Gastroesophageal sphincter (tissue), 4 donors: Measurements from ENCODE around the gene DNAJC22. TPM values are rescaled to one million over a fixed set of nuclear protein-coding genes. Genes with fewer than 3 reads are reported as not detected.

Experiments used
- ATAC-seq: fragments of 150-250 bp; one replicate; pipeline ENCODE4 v1.9.1; 2016; ENCODE audit warnings: mild to moderate bottlenecking, moderate library complexity
- H3K27ac ChIP-seq, 4 donors: fragments of 200-600 bp; sonication (generic) in 3 of 4; 1 replicate in 3 of 4; 2 replicates in 1 of 4; pipeline ENCODE4 v1.5.1; 2016 to 2019
- H3K27me3 ChIP-seq: fragments of 200-600 bp; sonication (generic); one replicate; pipeline ENCODE4 v1.5.1; 2019
- H3K36me3 ChIP-seq, 2 donors: fragments of 200-600 bp; sonication (generic); one replicate each; pipeline ENCODE4 v1.5.1; 2019; ENCODE audit warnings: control low read depth in 1 of 2
- H3K4me1 ChIP-seq, 3 donors: fragments of 200-600 bp; sonication (generic); 1 replicate in 2 of 3; 2 replicates in 1 of 3; pipeline ENCODE4 v1.5.1; 2016 to 2019; ENCODE audit warnings: control low read depth in 2 of 3
- H3K4me3 ChIP-seq, 2 donors: fragments of 200-600 bp; sonication (generic); one replicate each; pipeline ENCODE4 v1.5.1; 2019; ENCODE audit warnings: mild to moderate bottlenecking in 1 of 2, moderate library complexity in 1 of 2
- H3K9me3 ChIP-seq, 3 donors: fragments of 200-600 bp; sonication (generic); one replicate each; pipeline ENCODE4 v1.5.1; 2017 to 2019; ENCODE audit warnings: control low read depth in 2 of 3
- EP300 ChIP-seq: sonication (generic); formaldehyde crosslinking; IDR thresholded peaks from one replicate; pipeline ENCODE4 v1.6.1; 2017; ENCODE audit warnings: antibody characterized with exemption, mild to moderate bottlenecking
- POLR2A ChIP-seq, 2 donors: fragments of 450-650 bp; IDR thresholded peaks; one replicate each; pipeline ENCODE4 v1.6.1; 2017; ENCODE audit warnings: antibody characterized with exemption in 2 of 2, mild to moderate bottlenecking in 2 of 2, moderate library complexity in 1 of 2
- POLR2AphosphoS5 ChIP-seq: sonication (generic); formaldehyde crosslinking; IDR thresholded peaks from one replicate; pipeline ENCODE4 v1.6.1; 2017; ENCODE audit warnings: antibody characterized with exemption
- WGBS, 2 donors: methylation state at CpG; one replicate each; pipeline ENCODE4 v1.1.5; 2018; ENCODE audit warnings: low coverage in 1 of 2; 5-methylcytosine and 5-hydroxymethylcytosine counted together
- total RNA-seq, 4 donors: library from RNA; depleted of rRNA; stranded (reverse); fragments of >200 nt; gene quantifications; one replicate each; pipeline ENCODE4 v1.1.0, GENCODE V29; 2016
- TF ChIP-seq, protein P1 (sequence below), 4 experiments: fragments of 200-600 bp in 2 of 4; fragments of 450-650 bp in 2 of 4; sonication (generic) in 1 of 4; IDR thresholded peaks; one replicate each; pipeline ENCODE4 v1.5.1; 2017 to 2019; ENCODE audit warnings: antibody characterized with exemption in 4 of 4, mild to moderate bottlenecking in 2 of 4, moderate library complexity in 2 of 4

The DNAJC22 gene
- total RNA-seq, 4 donors from 2014 or later, result 0.08 to 0.40 TPM; not detected in 2

GRCh38 chr12:49345051-49345824 is 1.4 kb upstream of the DNAJC22 start:
- no peak for ATAC-seq
- WGBS, 2 donors, result 0% methylated on average over 14 of the region's 70 CpGs; no CpG with 5 or more reads in 1 of the 2 donors
- H3K27ac ChIP-seq, result no peak overlapping the region
- H3K4me1 ChIP-seq, result peaks cover 15 to 57% (median 48%) of the 10 kb centered on the region in 3 donors
- H3K27me3 ChIP-seq, result peaks cover 89% of the 10 kb centered on the region
- no peaks in the 10 kb centered on the region for H3K9me3 ChIP-seq
- H3K36me3 ChIP-seq, result no peaks in the 10 kb centered on the region
- peak overlapping the region; percentile 12 to 52 for H3K4me3 ChIP-seq
- TF ChIP-seq EP300 (no peak), POLR2AphosphoS5 (no peak), POLR2A (IDR thresholded peaks at IDR 0.05) (no peak)
- TF ChIP-seq, protein P1, sequence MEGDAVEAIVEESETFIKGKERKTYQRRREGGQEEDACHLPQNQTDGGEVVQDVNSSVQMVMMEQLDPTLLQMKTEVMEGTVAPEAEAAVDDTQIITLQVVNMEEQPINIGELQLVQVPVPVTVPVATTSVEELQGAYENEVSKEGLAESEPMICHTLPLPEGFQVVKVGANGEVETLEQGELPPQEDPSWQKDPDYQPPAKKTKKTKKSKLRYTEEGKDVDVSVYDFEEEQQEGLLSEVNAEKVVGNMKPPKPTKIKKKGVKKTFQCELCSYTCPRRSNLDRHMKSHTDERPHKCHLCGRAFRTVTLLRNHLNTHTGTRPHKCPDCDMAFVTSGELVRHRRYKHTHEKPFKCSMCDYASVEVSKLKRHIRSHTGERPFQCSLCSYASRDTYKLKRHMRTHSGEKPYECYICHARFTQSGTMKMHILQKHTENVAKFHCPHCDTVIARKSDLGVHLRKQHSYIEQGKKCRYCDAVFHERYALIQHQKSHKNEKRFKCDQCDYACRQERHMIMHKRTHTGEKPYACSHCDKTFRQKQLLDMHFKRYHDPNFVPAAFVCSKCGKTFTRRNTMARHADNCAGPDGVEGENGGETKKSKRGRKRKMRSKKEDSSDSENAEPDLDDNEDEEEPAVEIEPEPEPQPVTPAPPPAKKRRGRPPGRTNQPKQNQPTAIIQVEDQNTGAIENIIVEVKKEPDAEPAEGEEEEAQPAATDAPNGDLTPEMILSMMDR (IDR thresholded peaks at IDR 0.05), result no peak

GRCh38 chr12:49345825-49346658 is 646 bp upstream of the DNAJC22 start:
- H3K4me1 ChIP-seq, result peaks cover 15 to 57% (median 48%) of the 10 kb centered on the region in 3 donors
- peaks cover 96% of the 10 kb centered on the region for H3K27me3 ChIP-seq
- ATAC-seq, result no peak
- WGBS, 2 donors, result 1 to 2% methylated on average over 21 to 27 of the region's 61 CpGs
- peak overlapping the region in 1 of 2 donors; percentile 52 for H3K4me3 ChIP-seq
- no peaks in the 10 kb centered on the region for H3K36me3 ChIP-seq
- H3K27ac ChIP-seq, result no peak overlapping the region
- H3K9me3 ChIP-seq, result no peaks in the 10 kb centered on the region
- TF ChIP-seq, protein P1 (IDR thresholded peaks at IDR 0.05), result no peak
- TF ChIP-seq POLR2A (IDR thresholded peaks at IDR 0.05) (no peak), EP300 (no peak), POLR2AphosphoS5 (no peak)

DNA sequence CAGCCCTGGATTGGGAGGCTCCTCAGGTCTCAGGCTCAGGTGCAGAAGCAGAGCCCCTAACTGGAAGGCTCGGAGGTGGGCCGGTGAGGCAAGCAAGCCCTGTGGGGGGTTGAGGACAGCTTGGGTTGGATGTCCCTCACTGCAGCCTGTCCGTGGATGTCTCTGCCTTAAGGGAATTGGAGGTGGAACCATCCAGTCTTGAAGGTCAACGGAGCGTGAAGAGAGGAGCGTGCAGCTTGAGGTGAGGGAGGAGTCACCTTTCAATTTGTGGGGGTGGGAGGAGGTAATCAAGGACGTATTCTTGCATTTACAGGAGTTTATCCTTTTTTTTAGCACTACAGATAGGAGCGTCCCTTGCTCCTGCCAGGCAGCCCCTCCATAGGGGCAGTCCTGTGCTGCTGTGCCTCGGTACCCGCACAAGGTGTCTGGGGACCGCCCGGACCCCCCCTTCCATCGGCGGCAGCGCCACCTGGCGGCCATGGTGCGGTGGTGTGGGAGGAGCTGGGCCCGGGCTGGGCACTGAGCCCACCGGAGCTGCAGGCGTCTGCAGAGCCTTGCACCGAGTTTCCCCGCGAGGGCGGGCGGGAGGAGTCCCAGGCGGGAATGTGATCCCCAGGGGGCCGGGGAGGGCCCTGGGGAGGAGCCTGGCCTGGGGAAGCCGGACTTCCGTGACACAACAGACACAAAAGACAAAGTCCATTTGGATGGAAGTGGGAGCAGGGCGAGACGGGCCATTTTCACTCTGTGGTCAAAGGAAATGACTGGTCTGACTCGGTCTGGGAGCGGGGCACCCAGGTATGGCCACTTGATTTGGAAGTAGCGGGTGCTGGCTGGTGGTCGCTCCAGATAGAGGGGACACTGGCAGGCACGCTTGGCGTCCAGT is 864 bp downstream of the DNAJC22 start:
- peak; percentile 72 for ATAC-seq
- peaks cover 97% of the 10 kb centered on the region for H3K27me3 ChIP-seq
- peak overlapping the region in 1 of 2 donors; percentile 52 for H3K4me3 ChIP-seq
- no peaks in the 10 kb centered on the region for H3K36me3 ChIP-seq
- WGBS, 2 donors, result 22 to 41% methylated on average over 6 to 8 of the region's 37 CpGs
- H3K9me3 ChIP-seq, result no peaks in the 10 kb centered on the region
- no peak overlapping the region for H3K27ac ChIP-seq
- H3K4me1 ChIP-seq, result peaks cover 15 to 48% (median 41%) of the 10 kb centered on the region in 3 donors
- TF ChIP-seq POLR2A (IDR thresholded peaks at IDR 0.05), result no peak
- TF ChIP-seq, protein P1 (IDR thresholded peaks at IDR 0.05), result peak in 3 of 4 experiments; percentile 81 to 97 (median 86)

- H3K9me3 ChIP-seq, result no peaks in the 10 kb centered on the region
- TF ChIP-seq POLR2A (IDR thresholded peaks at IDR 0.05) (no peak), EP300 (no peak), POLR2AphosphoS5 (no peak)
- TF ChIP-seq, protein P1 (IDR thresholded peaks at IDR 0.05), result no peak
- 100% methylated on average over 3 of the region's 5 CpGs; no CpG with 5 or more reads in 1 of the 2 donors for WGBS, 2 donors
- H3K27me3 ChIP-seq, result peaks cover 97% of the 10 kb centered on the region
- no peak overlapping the region for H3K4me3 ChIP-seq
- ATAC-seq, result no peak
- H3K4me1 ChIP-seq, result peaks cover 15 to 38% (median 32%) of the 10 kb centered on the region in 3 donors
- no peaks in the 10 kb centered on the region for H3K36me3 ChIP-seq
- no peak overlapping the region for H3K27ac ChIP-seq
Observed at GRCh38 chr12:49348781-49349180, 2.1 kb downstream of the DNAJC22 start.
